KMS-11 (cell line): ENCODE results near the gene TBC1D2.

Source experiments
- H2AFZ ChIP-seq: fragments of 200-600 bp; sonication (generic); 2 replicates; pipeline ENCODE4 v1.6.1; 2016; ENCODE audit warnings: antibody characterized with exemption, mixed run types, low read depth
- H3K27ac ChIP-seq: fragments of 200-600 bp; sonication (generic); 2 replicates; pipeline ENCODE4 v1.6.1; 2016; ENCODE audit warnings: mild to moderate bottlenecking, mixed run types
- H3K27me3 ChIP-seq: fragments of 200-600 bp; sonication (generic); 2 replicates; pipeline ENCODE4 v1.6.1; 2017; ENCODE audit warnings: mild to moderate bottlenecking, low read depth, mixed run types, moderate library complexity; ENCODE audit not compliant: insufficient read depth
- H3K36me3 ChIP-seq: fragments of 200-600 bp; sonication (generic); 2 replicates; pipeline ENCODE4 v1.6.1; 2017; ENCODE audit warnings: mild to moderate bottlenecking, mixed run types; ENCODE audit not compliant: insufficient read depth
- H3K4me1 ChIP-seq: fragments of 200-600 bp; sonication (generic); 2 replicates; pipeline ENCODE4 v1.6.1; 2016; ENCODE audit warnings: mild to moderate bottlenecking, low read depth, mixed run types; ENCODE audit not compliant: poor library complexity, severe bottlenecking
- H3K4me2 ChIP-seq: fragments of 200-600 bp; sonication (generic); 2 replicates; pipeline ENCODE4 v1.7.0; 2016; ENCODE audit warnings: mild to moderate bottlenecking, mixed run types
- H3K4me3 ChIP-seq: fragments of 200-600 bp; sonication (generic); IDR thresholded peaks from 2 replicates; pipeline ENCODE4 v1.6.1; 2017; ENCODE audit warnings: low read depth, low read length, mixed read lengths; ENCODE audit not compliant: insufficient read depth
- H3K79me2 ChIP-seq: fragments of 200-600 bp; sonication (generic); 2 replicates; pipeline ENCODE4 v1.6.1; 2016; ENCODE audit warnings: low read depth, mixed run types; ENCODE audit not compliant: insufficient read depth
- H3K9ac ChIP-seq: fragments of 200-600 bp; sonication (generic); 2 replicates; pipeline ENCODE4 v1.6.1; 2016; ENCODE audit warnings: mild to moderate bottlenecking, mixed run types
- H4K20me1 ChIP-seq: fragments of 200-600 bp; sonication (generic); 2 replicates; pipeline ENCODE4 v1.6.1; 2016; ENCODE audit warnings: mild to moderate bottlenecking, mixed run types; ENCODE audit not compliant: insufficient read depth
- CTCF ChIP-seq: fragments of 200-600 bp; sonication (generic); conservative IDR thresholded peaks from 2 replicates; pipeline ENCODE4 v1.6.1; 2017; ENCODE audit warnings: low read depth, mild to moderate bottlenecking, antibody characterized with exemption, low read length, moderate library complexity, mixed read lengths

Gene TBC1D2

GRCh38 chr9:98203153-98203552, 52.3 kb downstream of the TBC1D2 start:
- Histone ChIP-seq H4K20me1 (no peaks in the 10 kb centered on the region), H2AFZ (no peak overlapping the region), H3K4me1 (peaks cover 12% of the 10 kb centered on the region), H3K4me2 (no peak overlapping the region), H3K36me3 (no peaks in the 10 kb centered on the region), H3K27ac (no peak overlapping the region), H3K27me3 (no peaks in the 10 kb centered on the region), H3K9ac (no peak overlapping the region), H3K79me2 (no peaks in the 10 kb centered on the region), H3K4me3 (no peak overlapping the region)
- TF ChIP-seq CTCF = no peak

GRCh38 chr9:98202252-98202651, 53.2 kb downstream of the TBC1D2 start:
- H3K36me3 ChIP-seq = no peaks in the 10 kb centered on the region
- peaks cover 12% of the 10 kb centered on the region for H3K4me1 ChIP-seq
- H4K20me1 ChIP-seq = no peaks in the 10 kb centered on the region
- H3K27ac ChIP-seq = no peak overlapping the region
- no peak for TF ChIP-seq CTCF
- no peak overlapping the region for H2AFZ ChIP-seq
- H3K27me3 ChIP-seq = no peaks in the 10 kb centered on the region
- H3K4me2 ChIP-seq = no peak overlapping the region
- no peaks in the 10 kb centered on the region for H3K79me2 ChIP-seq
- no peak overlapping the region for H3K4me3 ChIP-seq
- H3K9ac ChIP-seq = no peak overlapping the region

- Histone ChIP-seq H3K9ac (no peak overlapping the region), H3K36me3 (no peaks in the 10 kb centered on the region), H2AFZ (no peak overlapping the region), H4K20me1 (no peaks in the 10 kb centered on the region), H3K79me2 (no peaks in the 10 kb centered on the region), H3K4me1 (peaks cover 12% of the 10 kb centered on the region), H3K4me2 (no peak overlapping the region), H3K4me3 (no peak overlapping the region), H3K27me3 (no peaks in the 10 kb centered on the region), H3K27ac (no peak overlapping the region)
- no peak for TF ChIP-seq CTCF
These were observed 53.7 kb downstream of the TBC1D2 start for GRCh38 chr9:98201749-98202148.

- Histone ChIP-seq H4K20me1 (no peaks in the 10 kb centered on the region), H2AFZ (no peak overlapping the region), H3K4me1 (peaks cover 8% of the 10 kb centered on the region), H3K4me3 (no peak overlapping the region), H3K79me2 (no peaks in the 10 kb centered on the region), H3K27ac (no peak overlapping the region), H3K27me3 (no peaks in the 10 kb centered on the region), H3K36me3 (no peaks in the 10 kb centered on the region), H3K9ac (no peak overlapping the region), H3K4me2 (no peak overlapping the region)
- no peak for TF ChIP-seq CTCF
These were observed 54.3 kb downstream of the TBC1D2 start for GRCh38 chr9:98201102-98201501.
